Ramos (cell line): ENCODE results near the gene EXPH5.

Experiments
- in situ Hi-C: fragments of 300-500 bp; cut with MboI; formaldehyde crosslinking; loops from one replicate; pipeline ENCODE4 v1.14.3; 2022; ENCODE audit warnings: low sequenced_read_pairs; ENCODE audit not compliant: unreplicated experiment

The EXPH5 gene, protein sequence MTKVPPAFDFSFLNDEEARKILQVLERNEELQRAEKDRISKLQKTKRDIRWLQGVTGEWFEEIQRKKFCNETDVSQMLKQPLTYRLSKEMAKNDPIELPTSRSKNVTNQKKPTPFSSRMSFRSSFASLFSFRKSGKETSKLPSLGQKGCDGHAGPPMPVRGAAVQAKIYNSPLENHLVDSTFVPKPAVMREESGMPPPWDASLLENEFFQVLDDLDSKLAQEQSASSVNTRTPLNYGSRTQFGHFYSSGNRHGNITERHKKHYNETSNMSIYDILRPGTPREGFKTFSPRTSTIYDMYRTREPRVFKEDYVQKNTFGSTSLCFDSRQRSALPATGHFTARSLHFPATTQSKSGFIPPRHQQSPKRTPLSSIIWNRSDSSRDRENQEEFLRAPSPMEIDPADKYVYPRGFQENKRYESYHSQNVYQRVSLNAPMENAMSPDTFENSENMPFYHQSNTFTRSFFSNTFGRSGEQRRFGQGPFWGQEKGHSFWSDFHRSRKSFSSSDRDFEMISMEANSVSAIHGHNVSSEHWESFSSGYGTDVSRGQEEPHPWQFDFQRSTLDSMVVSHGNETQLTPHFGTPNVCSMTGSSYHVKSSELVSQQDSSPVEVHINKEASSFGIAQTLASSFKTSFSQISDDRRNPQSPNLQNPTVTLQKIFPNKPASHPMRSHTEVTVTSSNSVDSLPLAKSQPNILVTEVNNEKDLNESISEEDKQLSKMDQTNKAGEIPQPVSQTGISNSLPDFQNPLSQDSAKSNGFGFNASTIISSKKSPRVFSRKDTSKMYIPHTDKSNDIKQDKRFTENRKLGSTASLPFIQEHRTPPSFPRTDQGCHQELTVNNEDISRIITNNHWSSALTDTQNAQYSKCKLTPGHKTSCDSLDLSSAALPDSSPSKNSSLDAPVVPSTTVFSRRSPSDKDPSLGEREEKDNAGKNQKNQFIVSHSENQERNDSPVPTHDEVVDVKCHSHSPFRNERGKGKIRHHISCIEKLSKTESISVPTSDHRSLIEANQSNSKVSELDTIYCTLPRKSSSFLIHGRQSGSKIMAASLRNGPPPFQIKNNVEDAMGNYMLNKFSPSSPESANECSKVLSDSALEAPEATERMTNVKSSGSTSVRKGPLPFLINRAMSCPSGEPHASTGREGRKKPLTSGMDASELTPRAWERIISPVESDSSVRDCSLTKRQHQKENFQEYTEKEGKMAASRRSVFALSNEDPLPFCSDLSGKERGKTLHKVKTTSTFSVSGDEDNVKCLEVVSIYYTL (N-terminal part only)

GRCh38 chr11:108593214-108593922, at the start of gene EXPH5:
Gene EXPH5, minus strand, starts transcription at chr11:108593768. Its CDS starts 232 bp downstream, at chr11:108593536.
- in situ Hi-C loops = no loop called here

DNA sequence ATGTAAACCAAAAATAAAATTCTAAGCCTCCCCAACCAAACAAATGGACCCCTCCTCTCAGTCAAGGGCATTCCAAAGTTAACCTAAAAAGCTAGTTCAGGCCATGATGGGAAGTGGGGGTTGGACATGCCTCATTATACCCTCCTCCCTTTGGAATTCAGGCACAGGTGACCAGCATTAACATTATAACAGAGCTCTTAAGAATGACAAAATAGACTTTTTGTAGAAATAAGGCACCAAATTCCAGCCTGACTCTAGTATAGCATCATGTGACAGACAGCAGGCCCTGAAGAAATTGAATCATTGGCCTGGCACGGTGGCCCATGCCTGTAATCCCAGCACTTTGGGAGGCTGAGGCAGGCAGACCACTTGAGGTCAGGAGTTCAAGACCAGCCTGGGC, 48.2 kb upstream of the EXPH5 start:
- in situ Hi-C loops = loop anchor here (10.0 kb wide), 1 partner anchor 517 kb away; the partner anchor contains the start of gene ACAT1

GRCh38 chr11:108639146-108639545, 45.6 kb upstream of the EXPH5 start:
- in situ Hi-C loops = no loop called here

DNA sequence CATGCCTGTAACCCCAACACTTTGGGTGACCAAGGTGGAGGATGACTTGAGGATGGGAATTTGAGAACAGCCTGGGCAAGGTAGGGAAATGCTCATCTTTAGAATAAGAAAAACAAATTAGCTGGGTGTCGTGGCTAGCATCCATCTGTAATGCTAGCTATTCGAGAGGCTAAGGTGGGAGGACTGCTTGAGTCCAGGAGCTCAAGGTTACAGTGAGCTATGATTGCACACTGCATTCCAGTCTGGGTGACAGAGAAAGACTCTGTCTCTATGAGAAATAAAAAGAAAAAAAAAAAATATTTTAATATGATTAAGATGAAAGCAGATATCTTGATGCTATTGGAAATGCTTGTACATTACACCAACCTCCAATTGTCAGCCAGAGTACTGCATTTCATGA, 42.7 kb upstream of the EXPH5 start:
- in situ Hi-C loops = no loop called here

- in situ Hi-C loops = no loop called here
Measured at GRCh38 chr11:108635106-108635505, 41.5 kb upstream of the EXPH5 start.

GRCh38 chr11:108632041-108632704, 38.6 kb upstream of the EXPH5 start:
- in situ Hi-C loops = no loop called here

GRCh38 chr11:108629274-108629673, 35.7 kb upstream of the EXPH5 start:
- in situ Hi-C loops = no loop called here

DNA sequence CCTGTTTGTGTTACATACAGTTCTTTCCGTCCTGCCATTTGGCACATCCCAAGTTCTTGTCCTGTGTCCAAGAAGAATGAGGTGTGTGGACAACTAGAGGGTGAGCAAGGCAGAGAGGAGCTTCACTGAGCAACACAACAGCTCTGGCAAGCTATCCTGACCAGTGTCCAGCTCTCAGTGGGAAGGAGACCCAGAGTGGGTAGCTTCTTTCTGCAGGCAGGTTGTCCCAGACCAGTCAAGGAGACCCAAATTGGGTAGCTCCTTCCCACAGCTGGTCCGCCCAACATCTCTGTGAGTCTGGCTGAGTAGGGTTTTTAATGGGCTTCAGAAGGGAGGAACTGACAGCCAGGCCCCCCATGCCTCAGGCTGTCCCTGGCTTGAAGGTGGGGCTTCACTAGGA, 35.2 kb upstream of the EXPH5 start:
- in situ Hi-C loops = no loop called here

GRCh38 chr11:108628326-108628725, 34.8 kb upstream of the EXPH5 start:
- in situ Hi-C loops = no loop called here

- in situ Hi-C loops = no loop called here
Measured at GRCh38 chr11:108624196-108624925, 30.8 kb upstream of the EXPH5 start.

DNA sequence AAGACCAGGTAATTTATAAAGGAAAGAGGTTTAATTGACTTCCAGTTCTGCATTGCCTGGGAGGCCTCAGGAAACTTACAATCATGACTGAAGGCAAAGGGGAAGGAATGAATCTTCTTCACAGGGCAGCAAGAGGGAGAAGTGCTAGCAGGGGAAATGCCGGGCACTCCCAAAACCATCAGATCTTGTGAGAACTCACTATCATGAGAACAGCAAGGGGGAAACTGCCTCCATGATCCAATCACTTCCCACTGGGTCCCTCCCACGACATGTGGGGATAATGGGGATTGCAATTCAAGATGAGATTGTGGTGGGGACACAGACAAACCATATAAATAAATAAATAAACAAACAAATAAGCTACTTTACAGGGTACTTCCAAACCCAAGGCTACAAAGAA, 28.8 kb upstream of the EXPH5 start:
- in situ Hi-C loops = no loop called here

- in situ Hi-C loops = no loop called here
Measured at GRCh38 chr11:108620958-108621772, 27.6 kb upstream of the EXPH5 start.

GRCh38 chr11:108618529-108618928, 25.0 kb upstream of the EXPH5 start:
- in situ Hi-C loops = no loop called here

- in situ Hi-C loops = no loop called here
Measured at GRCh38 chr11:108617055-108617454, 23.5 kb upstream of the EXPH5 start.

DNA sequence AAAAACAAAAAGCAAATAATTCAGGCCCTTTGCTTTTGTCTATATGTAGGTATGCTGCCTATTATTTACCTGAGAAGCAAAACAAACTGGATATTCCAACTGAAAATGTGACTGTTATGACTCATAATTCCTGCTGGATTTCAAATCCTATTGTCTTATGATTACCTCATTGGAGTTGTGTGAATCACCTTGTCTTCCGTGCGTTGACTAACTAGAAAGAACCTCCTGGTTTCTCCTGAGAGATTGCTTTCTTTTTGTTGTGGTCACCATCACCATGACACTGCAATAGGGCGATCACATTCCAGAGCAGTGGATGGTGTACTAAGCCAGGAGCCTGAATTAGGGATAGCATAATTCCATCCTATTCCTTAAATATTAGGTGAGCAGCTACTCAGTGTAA, 23.0 kb upstream of the EXPH5 start:
- in situ Hi-C loops = no loop called here

DNA sequence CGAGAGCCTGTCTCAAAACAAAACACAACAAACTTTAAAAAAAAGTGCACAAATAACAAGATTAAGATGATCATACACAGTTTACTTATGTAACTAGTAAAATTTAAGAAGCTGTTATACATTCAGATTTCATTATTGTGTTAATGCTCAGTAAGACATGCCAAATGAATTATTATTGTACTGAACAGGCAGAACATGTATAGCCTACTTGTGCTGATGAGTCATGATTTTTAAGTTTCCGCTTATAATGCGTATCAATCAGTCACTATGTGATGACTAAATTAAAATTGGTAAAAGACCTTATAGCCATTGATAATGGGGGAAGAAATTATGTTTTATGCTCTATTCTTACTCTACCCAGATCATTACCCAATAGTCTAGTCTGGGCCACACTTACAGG, 20.5 kb upstream of the EXPH5 start:
- in situ Hi-C loops = no loop called here

DNA sequence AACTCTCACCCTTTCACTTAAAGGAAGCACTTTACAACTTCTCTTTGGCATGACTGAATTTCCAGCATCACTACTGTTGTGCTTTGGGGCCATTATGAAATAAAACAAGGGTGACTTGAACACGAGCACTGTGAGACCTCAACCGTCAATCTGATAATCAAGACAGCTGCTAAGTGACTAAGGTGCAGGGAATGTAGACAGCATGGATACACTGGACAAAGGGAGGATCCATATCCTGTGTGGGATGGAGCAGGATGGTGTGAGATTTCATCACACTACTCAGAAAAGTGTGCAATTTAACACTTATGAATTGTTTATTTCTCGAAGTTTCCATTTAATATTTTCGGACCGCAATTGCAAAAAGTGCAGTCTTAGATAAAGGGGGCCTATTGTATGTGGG, 16.1 kb upstream of the EXPH5 start:
- in situ Hi-C loops = no loop called here

DNA sequence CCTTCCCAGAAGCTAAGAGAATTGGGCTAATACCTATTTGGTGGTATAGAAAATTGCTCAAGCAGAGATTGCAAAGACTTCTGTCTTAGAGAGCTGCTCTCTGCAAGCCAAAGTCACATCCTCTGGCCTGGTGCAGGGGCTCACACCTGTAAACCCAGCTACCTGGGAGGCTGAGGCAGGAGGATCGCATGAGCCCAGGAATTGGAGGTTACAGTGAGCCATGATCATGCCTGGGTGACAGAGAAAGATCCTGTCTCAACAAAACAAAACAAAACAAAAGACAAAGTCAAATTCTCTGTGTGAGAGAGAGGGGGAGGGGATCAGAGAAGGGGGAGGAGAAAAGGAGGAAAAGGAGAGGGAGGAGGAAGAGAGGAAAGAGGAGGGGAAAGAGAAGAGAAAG, 15.0 kb upstream of the EXPH5 start:
- in situ Hi-C loops = no loop called here
